KMS-11 (cell line): ENCODE measurements around the gene ZNF236.

ENCODE experiments used
- H2AFZ ChIP-seq: fragments of 200-600 bp; sonication (generic); 2 replicates; pipeline ENCODE4 v1.6.1; 2016; ENCODE audit warnings: antibody characterized with exemption, mixed run types, low read depth
- H3K27ac ChIP-seq: fragments of 200-600 bp; sonication (generic); 2 replicates; pipeline ENCODE4 v1.6.1; 2016; ENCODE audit warnings: mild to moderate bottlenecking, mixed run types
- H3K27me3 ChIP-seq: fragments of 200-600 bp; sonication (generic); 2 replicates; pipeline ENCODE4 v1.6.1; 2017; ENCODE audit warnings: mild to moderate bottlenecking, low read depth, mixed run types, moderate library complexity; ENCODE audit not compliant: insufficient read depth
- H3K36me3 ChIP-seq: fragments of 200-600 bp; sonication (generic); 2 replicates; pipeline ENCODE4 v1.6.1; 2017; ENCODE audit warnings: mild to moderate bottlenecking, mixed run types; ENCODE audit not compliant: insufficient read depth
- H3K4me1 ChIP-seq: fragments of 200-600 bp; sonication (generic); 2 replicates; pipeline ENCODE4 v1.6.1; 2016; ENCODE audit warnings: mild to moderate bottlenecking, low read depth, mixed run types; ENCODE audit not compliant: poor library complexity, severe bottlenecking
- H3K4me2 ChIP-seq: fragments of 200-600 bp; sonication (generic); 2 replicates; pipeline ENCODE4 v1.7.0; 2016; ENCODE audit warnings: mild to moderate bottlenecking, mixed run types
- H3K4me3 ChIP-seq: fragments of 200-600 bp; sonication (generic); IDR thresholded peaks from 2 replicates; pipeline ENCODE4 v1.6.1; 2017; ENCODE audit warnings: low read depth, low read length, mixed read lengths; ENCODE audit not compliant: insufficient read depth
- H3K79me2 ChIP-seq: fragments of 200-600 bp; sonication (generic); 2 replicates; pipeline ENCODE4 v1.6.1; 2016; ENCODE audit warnings: low read depth, mixed run types; ENCODE audit not compliant: insufficient read depth
- H3K9ac ChIP-seq: fragments of 200-600 bp; sonication (generic); 2 replicates; pipeline ENCODE4 v1.6.1; 2016; ENCODE audit warnings: mild to moderate bottlenecking, mixed run types
- H4K20me1 ChIP-seq: fragments of 200-600 bp; sonication (generic); 2 replicates; pipeline ENCODE4 v1.6.1; 2016; ENCODE audit warnings: mild to moderate bottlenecking, mixed run types; ENCODE audit not compliant: insufficient read depth
- TF ChIP-seq, protein P1 (sequence below): fragments of 200-600 bp; sonication (generic); conservative IDR thresholded peaks from 2 replicates; pipeline ENCODE4 v1.6.1; 2017; ENCODE audit warnings: low read depth, mild to moderate bottlenecking, antibody characterized with exemption, low read length, moderate library complexity, mixed read lengths

ZNF236 gene

DNA sequence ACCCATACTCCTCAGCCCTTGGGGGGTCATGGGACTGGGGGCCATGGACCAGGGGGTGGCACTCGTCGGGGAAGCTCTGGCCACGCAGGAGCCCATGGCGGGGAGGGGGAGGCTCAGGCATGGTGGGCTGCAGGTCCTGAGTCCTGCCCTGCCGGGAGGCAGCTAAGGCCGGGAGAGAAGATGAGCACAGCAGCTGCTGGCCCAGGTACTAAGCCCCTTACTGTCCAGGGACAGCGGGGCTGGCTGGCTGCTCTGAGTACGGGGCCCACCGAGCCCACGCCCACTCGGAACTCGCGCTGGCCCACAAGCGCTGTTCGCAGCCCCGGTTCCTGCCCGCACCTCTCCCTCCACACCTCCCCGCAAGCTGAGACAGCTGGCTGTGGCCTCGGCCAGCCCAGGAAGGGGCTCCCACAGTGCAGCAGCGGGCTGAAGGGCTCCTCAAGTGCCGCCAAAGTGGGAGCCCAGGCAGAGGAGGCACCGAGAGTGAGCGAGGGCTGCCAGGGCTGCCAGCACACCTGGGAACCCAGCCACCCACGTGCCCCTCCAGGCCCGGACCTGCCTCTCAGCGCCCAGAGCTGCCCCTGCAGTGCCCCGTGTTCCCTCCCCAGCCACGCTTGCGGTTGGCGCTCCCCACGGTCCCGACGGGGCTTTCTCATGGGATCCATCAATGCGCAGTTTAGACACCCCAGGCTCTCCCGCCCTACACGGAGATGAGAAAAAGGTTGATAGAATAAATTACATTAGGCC lies 33.6 kb upstream of the ZNF236 start:
- no peaks in the 10 kb centered on the region for H3K4me1 ChIP-seq
- no peak overlapping the region for H3K4me3 ChIP-seq
- H2AFZ ChIP-seq: no peak overlapping the region
- H3K27me3 ChIP-seq: no peaks in the 10 kb centered on the region
- no peaks in the 10 kb centered on the region for H4K20me1 ChIP-seq
- H3K9ac ChIP-seq: no peak overlapping the region
- H3K4me2 ChIP-seq: no peak overlapping the region
- no peaks in the 10 kb centered on the region for H3K36me3 ChIP-seq
- TF ChIP-seq, protein P1, sequence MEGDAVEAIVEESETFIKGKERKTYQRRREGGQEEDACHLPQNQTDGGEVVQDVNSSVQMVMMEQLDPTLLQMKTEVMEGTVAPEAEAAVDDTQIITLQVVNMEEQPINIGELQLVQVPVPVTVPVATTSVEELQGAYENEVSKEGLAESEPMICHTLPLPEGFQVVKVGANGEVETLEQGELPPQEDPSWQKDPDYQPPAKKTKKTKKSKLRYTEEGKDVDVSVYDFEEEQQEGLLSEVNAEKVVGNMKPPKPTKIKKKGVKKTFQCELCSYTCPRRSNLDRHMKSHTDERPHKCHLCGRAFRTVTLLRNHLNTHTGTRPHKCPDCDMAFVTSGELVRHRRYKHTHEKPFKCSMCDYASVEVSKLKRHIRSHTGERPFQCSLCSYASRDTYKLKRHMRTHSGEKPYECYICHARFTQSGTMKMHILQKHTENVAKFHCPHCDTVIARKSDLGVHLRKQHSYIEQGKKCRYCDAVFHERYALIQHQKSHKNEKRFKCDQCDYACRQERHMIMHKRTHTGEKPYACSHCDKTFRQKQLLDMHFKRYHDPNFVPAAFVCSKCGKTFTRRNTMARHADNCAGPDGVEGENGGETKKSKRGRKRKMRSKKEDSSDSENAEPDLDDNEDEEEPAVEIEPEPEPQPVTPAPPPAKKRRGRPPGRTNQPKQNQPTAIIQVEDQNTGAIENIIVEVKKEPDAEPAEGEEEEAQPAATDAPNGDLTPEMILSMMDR: no peak
- no peaks in the 10 kb centered on the region for H3K79me2 ChIP-seq
- H3K27ac ChIP-seq: no peak overlapping the region

DNA sequence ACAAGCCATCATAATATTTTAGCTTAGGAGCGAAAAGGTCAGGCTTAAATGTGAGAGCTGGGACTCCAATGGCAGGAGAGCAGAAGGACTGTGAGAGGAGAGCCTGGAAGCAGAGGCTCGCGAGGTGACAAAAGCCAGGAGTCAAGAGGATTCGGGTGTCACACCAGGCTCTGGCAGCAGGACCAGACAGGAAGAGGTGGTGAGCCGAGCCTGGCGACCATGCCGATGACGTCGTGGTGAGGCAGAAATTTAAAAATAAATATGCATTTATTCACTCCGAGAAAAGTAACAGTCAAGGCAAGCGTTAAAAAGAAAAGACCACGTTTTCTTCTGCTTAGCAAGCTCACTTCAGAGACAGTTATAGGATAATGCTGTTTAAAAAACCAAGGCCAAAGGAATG lies 31.3 kb upstream of the ZNF236 start:
- TF ChIP-seq, protein P1: no peak

DNA sequence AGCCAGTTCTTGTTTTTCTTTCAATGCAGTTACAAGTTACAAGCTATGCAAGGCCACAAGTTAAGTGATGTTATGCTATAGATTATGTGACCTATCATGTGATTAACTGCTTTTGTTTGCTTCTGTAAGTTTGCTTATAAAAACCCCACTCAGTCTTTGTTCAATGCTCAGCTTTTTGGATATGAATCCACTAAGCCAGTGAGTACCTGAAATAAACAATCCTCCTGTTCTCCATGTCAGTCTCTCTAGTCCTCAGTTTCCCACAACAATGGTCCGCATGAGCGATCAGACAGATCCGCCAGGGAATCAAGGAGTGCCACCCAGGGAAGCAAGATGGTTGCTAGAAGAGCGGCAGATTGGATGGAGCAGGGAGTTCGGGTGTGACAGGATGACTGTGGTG lies 30.7 kb upstream of the ZNF236 start:
- TF ChIP-seq, protein P1: no peak
- no peak overlapping the region for H3K4me2 ChIP-seq
- H3K4me3 ChIP-seq: no peak overlapping the region
- H2AFZ ChIP-seq: no peak overlapping the region
- no peak overlapping the region for H3K27ac ChIP-seq
- H3K36me3 ChIP-seq: no peaks in the 10 kb centered on the region
- no peaks in the 10 kb centered on the region for H3K4me1 ChIP-seq
- H3K9ac ChIP-seq: no peak overlapping the region
- no peaks in the 10 kb centered on the region for H3K27me3 ChIP-seq
- H4K20me1 ChIP-seq: no peaks in the 10 kb centered on the region
- H3K79me2 ChIP-seq: no peaks in the 10 kb centered on the region

More for the DNA sequence above, 31.3 kb upstream of the ZNF236 start:
- Histone ChIP-seq H3K4me1 (no peaks in the 10 kb centered on the region), H3K27ac (no peak overlapping the region), H2AFZ (no peak overlapping the region), H3K4me3 (no peak overlapping the region), H3K27me3 (no peaks in the 10 kb centered on the region), H3K79me2 (no peaks in the 10 kb centered on the region), H3K4me2 (no peak overlapping the region), H3K36me3 (no peaks in the 10 kb centered on the region), H4K20me1 (no peaks in the 10 kb centered on the region), H3K9ac (no peak overlapping the region)

DNA sequence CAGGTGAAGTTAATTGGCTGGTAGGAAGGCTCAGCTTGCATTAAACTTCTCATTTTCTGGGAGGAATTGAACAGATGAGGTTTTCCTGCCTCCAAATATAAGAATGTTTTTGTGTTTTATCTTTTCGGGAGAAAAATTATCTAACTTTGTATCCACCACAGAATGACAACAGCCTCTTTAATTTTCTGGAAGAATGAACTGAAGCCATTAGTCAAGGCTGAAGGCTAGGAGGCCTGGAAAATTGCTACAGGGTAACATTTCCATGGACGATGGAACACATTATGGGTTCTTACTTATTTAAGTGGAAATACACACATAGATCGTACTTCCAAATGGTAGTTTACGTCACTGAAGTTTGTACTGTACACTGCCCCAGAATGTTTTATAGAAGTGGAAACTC lies 28.0 kb upstream of the ZNF236 start:
- Histone ChIP-seq H3K4me2 (no peak overlapping the region), H3K27ac (no peak overlapping the region), H3K9ac (no peak overlapping the region), H3K27me3 (no peaks in the 10 kb centered on the region), H3K36me3 (no peaks in the 10 kb centered on the region), H2AFZ (no peak overlapping the region), H3K4me1 (no peaks in the 10 kb centered on the region), H3K79me2 (no peaks in the 10 kb centered on the region), H3K4me3 (no peak overlapping the region), H4K20me1 (no peaks in the 10 kb centered on the region)
- TF ChIP-seq, protein P1: no peak
